ENCODE measurements around the gene TSFM.

The TSFM gene

GRCh38 chr12:57780284-57780897 is 2.2 kb upstream of the TSFM start:
- no peak for DNase-seq (ENCODE audit: low read depth)

GRCh38 chr12:57781244-57781643 is 1.3 kb upstream of the TSFM start:
- no peak for DNase-seq (ENCODE audit: low read depth)

GRCh38 chr12:57781801-57782200 is 786 bp upstream of the TSFM start:
- no peak for DNase-seq (ENCODE audit: low read depth)

GRCh38 chr12:57782243-57782607 is 362 bp upstream of the TSFM start:
- no peak for DNase-seq (ENCODE audit: low read depth)

- no peak for DNase-seq (ENCODE audit: low read depth)
Measured at GRCh38 chr12:57783466-57783801, 847 bp downstream of the TSFM start.

GRCh38 chr12:57783861-57784260 is 1.3 kb downstream of the TSFM start:
- DNase-seq (ENCODE audit: low read depth), result no peak

- peak; percentile 70 for DNase-seq (ENCODE audit: low read depth)
Measured at GRCh38 chr12:57793920-57794319, 11.3 kb downstream of the TSFM start.

GRCh38 chr12:57795354-57795753 is 12.8 kb downstream of the TSFM start:
- no peak for DNase-seq (ENCODE audit: low read depth)

- no peak for DNase-seq (ENCODE audit: low read depth)
Measured at GRCh38 chr12:57796996-57797395, 14.4 kb downstream of the TSFM start.

- DNase-seq (ENCODE audit: low read depth), result no peak
Measured at GRCh38 chr12:57797933-57798332, 15.3 kb downstream of the TSFM start.

GRCh38 chr12:57800965-57801364 is 18.4 kb downstream of the TSFM start:
- DNase-seq (ENCODE audit: low read depth), result no peak

- no peak for DNase-seq (ENCODE audit: low read depth)
Measured at GRCh38 chr12:57802607-57803006, 20.0 kb downstream of the TSFM start.

- no peak for DNase-seq (ENCODE audit: low read depth)
Measured at GRCh38 chr12:57803319-57803893, 20.8 kb downstream of the TSFM start.

- DNase-seq (ENCODE audit: low read depth), result no peak
Measured at GRCh38 chr12:57806677-57807076, 24.1 kb downstream of the TSFM start.

GRCh38 chr12:57807285-57807684 is 24.7 kb downstream of the TSFM start:
- DNase-seq (ENCODE audit: low read depth), result no peak

- no peak for DNase-seq (ENCODE audit: low read depth)
Measured at GRCh38 chr12:57808351-57808750, 25.8 kb downstream of the TSFM start.

GRCh38 chr12:57809425-57809824 is 26.8 kb downstream of the TSFM start:
- DNase-seq (ENCODE audit: low read depth), result no peak

GRCh38 chr12:57810450-57810849 is 27.9 kb downstream of the TSFM start:
- peak; percentile 25 for DNase-seq (ENCODE audit: low read depth)

- DNase-seq (ENCODE audit: low read depth), result no peak
Measured at GRCh38 chr12:57811028-57811755, 28.6 kb downstream of the TSFM start.

GRCh38 chr12:57813111-57813970 is 30.8 kb downstream of the TSFM start:
- DNase-seq (ENCODE audit: low read depth), result no peak

GRCh38 chr12:57813971-57814772 is 31.6 kb downstream of the TSFM start:
- DNase-seq (ENCODE audit: low read depth), result no peak
